Ishikawa (cell line): ENCODE data around the gene C1orf50.

Source experiments
- CEBPB ChIP-seq: IDR thresholded peaks from 2 replicates; pipeline ENCODE4 v1.6.1; 2012
- CREB1 ChIP-seq: IDR thresholded peaks from 2 replicates; pipeline ENCODE4 v1.6.1; 2012; ENCODE audit warnings: low read depth
- EGR1 ChIP-seq: IDR thresholded peaks from 2 replicates; pipeline ENCODE4 v1.6.1; 2012
- EP300 ChIP-seq: IDR thresholded peaks from 2 replicates; pipeline ENCODE4 v1.6.1; 2012; ENCODE audit warnings: borderline replicate concordance
- FOXM1 ChIP-seq: IDR thresholded peaks from 2 replicates; pipeline ENCODE4 v1.6.1; 2012; ENCODE audit warnings: low read depth, borderline replicate concordance
- NFIC ChIP-seq: IDR thresholded peaks from 2 replicates; pipeline ENCODE4 v1.6.1; 2012
- RAD21 ChIP-seq: IDR thresholded peaks from 2 replicates; pipeline ENCODE4 v1.6.1; 2012; ENCODE audit warnings: low read depth
- TAF1 ChIP-seq: IDR thresholded peaks from 2 replicates; pipeline ENCODE4 v1.6.1; 2012; ENCODE audit warnings: low read depth, mild to moderate bottlenecking
- TCF12 ChIP-seq: IDR thresholded peaks from 2 replicates; pipeline ENCODE4 v1.6.1; 2012; ENCODE audit warnings: low read depth
- TEAD4 ChIP-seq: IDR thresholded peaks from 2 replicates; pipeline ENCODE4 v1.6.1; 2012
- YY1 ChIP-seq: IDR thresholded peaks from 2 replicates; pipeline ENCODE4 v1.6.1; 2012; ENCODE audit warnings: low read depth
- ZBTB7A ChIP-seq: IDR thresholded peaks from 2 replicates; pipeline ENCODE4 v1.6.1; 2012; ENCODE audit warnings: low read depth
- TF ChIP-seq, protein P1 (sequence below): IDR thresholded peaks from 2 replicates; pipeline ENCODE4 v1.6.1; 2012
- TF ChIP-seq, protein P2 (sequence below): IDR thresholded peaks from 2 replicates; pipeline ENCODE4 v1.6.1; 2012
- TF ChIP-seq, protein P3 (sequence below): IDR thresholded peaks from 2 replicates; pipeline ENCODE4 v1.6.1; 2012; ENCODE audit warnings: low read depth, mild to moderate bottlenecking

Gene C1orf50

DNA sequence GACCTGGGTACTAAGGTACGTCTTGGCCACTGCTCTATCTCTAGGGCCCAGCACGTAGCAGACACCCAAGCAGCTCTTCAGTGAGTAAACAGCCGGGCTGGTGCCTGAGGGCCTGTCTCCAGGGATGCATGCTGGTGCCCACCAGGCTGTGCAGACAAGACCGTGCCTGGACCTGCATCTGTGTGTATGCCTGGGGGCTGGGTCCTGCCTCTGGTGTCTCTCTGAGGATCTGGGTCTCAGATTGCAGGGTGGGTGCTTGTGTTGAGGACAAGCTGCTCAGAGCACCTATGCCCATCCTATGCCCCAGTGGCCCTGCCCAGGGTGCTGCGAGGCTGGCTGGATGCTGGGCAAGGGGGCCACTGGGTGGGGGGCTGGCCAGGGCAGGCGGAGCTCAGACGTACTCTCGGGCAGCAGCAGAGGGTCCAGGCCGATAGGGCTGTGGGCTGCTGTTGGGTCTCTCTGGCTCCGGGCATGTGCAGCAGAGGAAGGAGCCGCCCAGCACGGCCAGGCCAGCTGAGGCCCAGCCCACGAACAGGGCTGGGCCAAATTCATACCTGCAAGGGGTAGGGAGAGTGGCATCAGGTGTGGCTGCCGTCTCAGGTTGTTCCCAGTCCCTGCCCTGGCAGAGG is 31.5 kb upstream of the C1orf50 start:
- no peak for TF ChIP-seq NFIC
- TF ChIP-seq, protein P1, sequence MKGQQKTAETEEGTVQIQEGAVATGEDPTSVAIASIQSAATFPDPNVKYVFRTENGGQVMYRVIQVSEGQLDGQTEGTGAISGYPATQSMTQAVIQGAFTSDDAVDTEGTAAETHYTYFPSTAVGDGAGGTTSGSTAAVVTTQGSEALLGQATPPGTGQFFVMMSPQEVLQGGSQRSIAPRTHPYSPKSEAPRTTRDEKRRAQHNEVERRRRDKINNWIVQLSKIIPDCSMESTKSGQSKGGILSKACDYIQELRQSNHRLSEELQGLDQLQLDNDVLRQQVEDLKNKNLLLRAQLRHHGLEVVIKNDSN = no peak
- TF ChIP-seq, protein P2, sequence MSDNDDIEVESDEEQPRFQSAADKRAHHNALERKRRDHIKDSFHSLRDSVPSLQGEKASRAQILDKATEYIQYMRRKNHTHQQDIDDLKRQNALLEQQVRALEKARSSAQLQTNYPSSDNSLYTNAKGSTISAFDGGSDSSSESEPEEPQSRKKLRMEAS = no peak
- no peak for TF ChIP-seq RAD21
- TF ChIP-seq ZBTB7A = no peak
- TF ChIP-seq, protein P3, sequence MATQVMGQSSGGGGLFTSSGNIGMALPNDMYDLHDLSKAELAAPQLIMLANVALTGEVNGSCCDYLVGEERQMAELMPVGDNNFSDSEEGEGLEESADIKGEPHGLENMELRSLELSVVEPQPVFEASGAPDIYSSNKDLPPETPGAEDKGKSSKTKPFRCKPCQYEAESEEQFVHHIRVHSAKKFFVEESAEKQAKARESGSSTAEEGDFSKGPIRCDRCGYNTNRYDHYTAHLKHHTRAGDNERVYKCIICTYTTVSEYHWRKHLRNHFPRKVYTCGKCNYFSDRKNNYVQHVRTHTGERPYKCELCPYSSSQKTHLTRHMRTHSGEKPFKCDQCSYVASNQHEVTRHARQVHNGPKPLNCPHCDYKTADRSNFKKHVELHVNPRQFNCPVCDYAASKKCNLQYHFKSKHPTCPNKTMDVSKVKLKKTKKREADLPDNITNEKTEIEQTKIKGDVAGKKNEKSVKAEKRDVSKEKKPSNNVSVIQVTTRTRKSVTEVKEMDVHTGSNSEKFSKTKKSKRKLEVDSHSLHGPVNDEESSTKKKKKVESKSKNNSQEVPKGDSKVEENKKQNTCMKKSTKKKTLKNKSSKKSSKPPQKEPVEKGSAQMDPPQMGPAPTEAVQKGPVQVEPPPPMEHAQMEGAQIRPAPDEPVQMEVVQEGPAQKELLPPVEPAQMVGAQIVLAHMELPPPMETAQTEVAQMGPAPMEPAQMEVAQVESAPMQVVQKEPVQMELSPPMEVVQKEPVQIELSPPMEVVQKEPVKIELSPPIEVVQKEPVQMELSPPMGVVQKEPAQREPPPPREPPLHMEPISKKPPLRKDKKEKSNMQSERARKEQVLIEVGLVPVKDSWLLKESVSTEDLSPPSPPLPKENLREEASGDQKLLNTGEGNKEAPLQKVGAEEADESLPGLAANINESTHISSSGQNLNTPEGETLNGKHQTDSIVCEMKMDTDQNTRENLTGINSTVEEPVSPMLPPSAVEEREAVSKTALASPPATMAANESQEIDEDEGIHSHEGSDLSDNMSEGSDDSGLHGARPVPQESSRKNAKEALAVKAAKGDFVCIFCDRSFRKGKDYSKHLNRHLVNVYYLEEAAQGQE = no peak
- no peak for TF ChIP-seq EGR1
- no peak for TF ChIP-seq TAF1
- no peak for TF ChIP-seq EP300
- no peak for TF ChIP-seq CREB1
- TF ChIP-seq CEBPB = no peak
- no peak for TF ChIP-seq FOXM1

DNA sequence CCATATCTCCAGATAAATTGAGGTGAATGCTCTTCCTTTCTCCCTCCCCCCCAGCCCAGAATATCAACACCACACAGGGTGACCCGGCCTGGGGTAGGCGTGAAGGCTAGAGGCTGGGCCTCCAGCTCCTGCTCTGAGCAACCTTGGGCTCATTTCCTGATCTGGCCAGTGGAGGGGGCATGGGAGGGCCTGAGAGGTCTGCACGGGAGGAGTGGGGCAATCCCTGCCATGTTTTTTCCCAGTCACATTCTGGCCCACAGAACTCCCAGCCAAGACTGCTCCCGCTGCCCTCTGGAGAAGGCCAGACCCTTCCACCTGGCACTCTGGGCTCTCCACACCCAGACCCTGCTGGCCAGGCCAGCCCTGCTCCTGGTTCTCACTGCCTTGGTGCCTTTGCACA is 30.9 kb upstream of the C1orf50 start:
- TF ChIP-seq RAD21 (no peak), NFIC (no peak), CEBPB (no peak), EP300 (no peak)

DNA sequence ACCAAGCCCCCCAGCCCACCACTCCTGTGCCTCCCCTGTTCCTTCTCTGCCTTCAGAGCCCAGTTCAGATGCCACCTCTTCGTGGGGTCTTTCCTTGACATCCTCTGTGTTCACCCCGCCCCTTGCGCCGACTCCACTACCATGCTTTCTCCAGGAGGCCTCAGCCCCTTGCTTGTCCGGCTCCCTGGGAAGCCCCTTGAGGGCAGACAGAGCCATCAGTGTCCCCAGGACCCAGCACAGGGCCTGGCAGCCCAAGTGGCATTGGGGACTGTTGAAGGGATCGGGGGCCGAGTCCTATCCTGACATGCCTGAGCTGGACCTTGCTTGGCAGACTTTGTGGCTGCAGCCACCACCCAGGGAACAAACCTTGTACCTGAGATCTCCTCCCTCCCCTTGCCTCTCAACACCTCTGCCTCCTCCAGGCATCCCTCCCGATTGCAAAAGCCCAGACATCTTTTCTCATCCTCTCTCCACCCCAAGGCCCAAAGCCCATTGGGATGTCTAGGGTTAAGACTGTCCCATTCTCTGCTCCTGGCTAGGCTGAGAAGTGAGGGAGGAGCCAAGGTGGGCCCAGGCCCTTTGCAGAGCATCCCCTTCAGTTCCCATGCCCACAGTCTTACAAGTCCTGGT is 30.4 kb upstream of the C1orf50 start:
- no peak for TF ChIP-seq TCF12
- TF ChIP-seq, protein P2 = no peak
- TF ChIP-seq, protein P1 = no peak
- no peak for TF ChIP-seq EP300
- no peak for TF ChIP-seq YY1
- no peak for TF ChIP-seq TAF1
- TF ChIP-seq NFIC = no peak
- TF ChIP-seq CREB1 = no peak
- no peak for TF ChIP-seq FOXM1
- no peak for TF ChIP-seq TEAD4
- TF ChIP-seq CEBPB = no peak
- TF ChIP-seq, protein P3 = no peak
- no peak for TF ChIP-seq EGR1
- no peak for TF ChIP-seq ZBTB7A
- no peak for TF ChIP-seq RAD21

DNA sequence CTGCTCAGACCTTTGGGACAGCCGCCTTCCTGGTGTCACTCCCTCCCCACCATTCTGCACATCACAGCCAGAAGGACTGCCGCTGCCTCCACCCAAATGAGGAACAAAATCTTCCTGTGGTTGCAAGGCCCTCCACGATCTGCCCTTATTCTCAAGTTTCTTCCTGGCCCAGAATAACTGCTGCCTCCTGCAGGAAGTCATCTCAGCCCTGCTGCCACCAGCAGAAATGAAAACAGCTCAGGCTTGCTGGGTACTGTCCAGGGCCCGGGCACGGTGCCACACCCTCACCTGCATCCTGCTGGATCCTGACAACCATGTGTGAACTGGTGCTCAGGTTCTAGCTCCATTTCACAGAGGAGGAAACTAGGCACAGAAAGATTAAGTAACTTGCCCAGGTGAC is 29.8 kb upstream of the C1orf50 start:
- TF ChIP-seq NFIC = no peak
- TF ChIP-seq EP300 = no peak
- no peak for TF ChIP-seq CEBPB
- TF ChIP-seq, protein P3 = no peak
- no peak for TF ChIP-seq EGR1
- TF ChIP-seq, protein P2 = no peak
- no peak for TF ChIP-seq TEAD4
- TF ChIP-seq, protein P1 = no peak
- TF ChIP-seq FOXM1 = no peak
